ENCODE data around the gene GNA14. TPM values are rescaled to one million over a fixed set of nuclear protein-coding genes. Genes with fewer than 3 reads are reported as not detected.

GNA14 gene
- total RNA-seq, 1 experiment from 2014 or later = not detected

DNA sequence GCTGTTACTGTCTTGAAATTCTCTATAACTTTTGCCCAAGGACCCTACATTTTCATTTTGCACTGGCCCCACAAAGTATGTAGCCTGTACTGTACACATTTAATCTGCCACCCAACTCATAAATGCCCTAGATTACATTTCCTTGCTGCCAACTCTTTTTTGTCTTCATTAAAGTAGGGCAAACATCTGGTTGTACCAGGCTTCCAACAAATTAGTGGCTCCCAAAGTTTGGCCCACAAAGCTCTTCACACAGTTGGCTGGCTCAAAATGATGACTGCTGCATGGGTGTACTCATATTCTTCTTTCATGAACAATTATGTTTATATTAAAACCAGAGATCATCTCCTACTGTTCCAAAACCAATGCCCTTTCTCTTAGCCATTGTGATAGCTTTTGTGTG is 45.3 kb downstream of the GNA14 start:
- no peaks in the 10 kb centered on the region for H3K9me3 Mint-ChIP-seq (ENCODE audit: unreplicated experiment)
- CTCF ChIA-PET = no interaction called here
- H3K27me3 Mint-ChIP-seq (ENCODE audit: insufficient read depth, unreplicated experiment) = no peaks in the 10 kb centered on the region
- intact Hi-C loops (cut with micrococcal nuclease) = no loop called here
- no peak overlapping the region for H3K4me3 Mint-ChIP-seq (ENCODE audit: unreplicated experiment)
- TF ChIP-seq, protein P1, sequence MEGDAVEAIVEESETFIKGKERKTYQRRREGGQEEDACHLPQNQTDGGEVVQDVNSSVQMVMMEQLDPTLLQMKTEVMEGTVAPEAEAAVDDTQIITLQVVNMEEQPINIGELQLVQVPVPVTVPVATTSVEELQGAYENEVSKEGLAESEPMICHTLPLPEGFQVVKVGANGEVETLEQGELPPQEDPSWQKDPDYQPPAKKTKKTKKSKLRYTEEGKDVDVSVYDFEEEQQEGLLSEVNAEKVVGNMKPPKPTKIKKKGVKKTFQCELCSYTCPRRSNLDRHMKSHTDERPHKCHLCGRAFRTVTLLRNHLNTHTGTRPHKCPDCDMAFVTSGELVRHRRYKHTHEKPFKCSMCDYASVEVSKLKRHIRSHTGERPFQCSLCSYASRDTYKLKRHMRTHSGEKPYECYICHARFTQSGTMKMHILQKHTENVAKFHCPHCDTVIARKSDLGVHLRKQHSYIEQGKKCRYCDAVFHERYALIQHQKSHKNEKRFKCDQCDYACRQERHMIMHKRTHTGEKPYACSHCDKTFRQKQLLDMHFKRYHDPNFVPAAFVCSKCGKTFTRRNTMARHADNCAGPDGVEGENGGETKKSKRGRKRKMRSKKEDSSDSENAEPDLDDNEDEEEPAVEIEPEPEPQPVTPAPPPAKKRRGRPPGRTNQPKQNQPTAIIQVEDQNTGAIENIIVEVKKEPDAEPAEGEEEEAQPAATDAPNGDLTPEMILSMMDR (IDR thresholded peaks at IDR 0.05; ENCODE audit: unreplicated experiment) = no peak
- H3K36me3 Mint-ChIP-seq (ENCODE audit: insufficient read depth, unreplicated experiment) = no peaks in the 10 kb centered on the region
- H3K4me1 Mint-ChIP-seq (ENCODE audit: insufficient read depth, unreplicated experiment) = no peaks in the 10 kb centered on the region
- H3K27ac Mint-ChIP-seq (ENCODE audit: low read depth, unreplicated experiment) = no peak overlapping the region
- no peak for DNase-seq (ENCODE audit: unreplicated experiment)
- no TSS peak for BruUV-seq (replicated peaks)
- POLR2A ChIA-PET = no interaction called here

DNA sequence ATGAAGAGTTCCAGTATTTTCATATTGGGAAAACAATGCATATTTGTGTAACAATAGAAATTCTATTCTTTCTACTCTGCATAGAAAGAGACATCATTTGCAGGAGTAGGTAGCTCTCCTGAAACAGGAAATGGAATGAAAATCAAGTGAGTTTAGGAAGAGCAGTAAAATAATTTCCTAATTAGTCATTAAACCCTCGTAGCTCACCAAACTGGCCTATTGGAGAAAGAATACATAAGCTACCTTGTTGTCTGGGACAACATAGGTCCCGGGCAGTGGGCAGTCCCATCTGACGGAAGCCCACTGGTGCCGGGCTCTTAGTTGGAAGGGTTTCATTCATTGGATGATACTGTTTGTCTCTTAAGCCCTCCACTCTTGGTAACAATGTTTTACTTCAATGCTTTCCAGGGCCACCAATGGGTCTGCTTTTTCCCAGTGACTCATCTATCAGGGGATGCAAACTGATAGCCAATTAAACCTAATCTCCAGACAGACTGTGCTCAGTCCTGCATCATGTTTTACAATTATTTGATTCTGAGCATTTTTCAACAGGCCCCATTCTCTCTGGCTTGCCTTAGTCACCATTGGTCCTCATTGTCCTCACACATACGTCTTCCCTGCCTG is 46.5 kb downstream of the GNA14 start:
- POLR2A ChIA-PET = no interaction called here
- H3K4me1 Mint-ChIP-seq (ENCODE audit: insufficient read depth, unreplicated experiment) = no peaks in the 10 kb centered on the region
- H3K4me3 Mint-ChIP-seq (ENCODE audit: unreplicated experiment) = no peak overlapping the region
- no peak overlapping the region for H3K27ac Mint-ChIP-seq (ENCODE audit: low read depth, unreplicated experiment)
- DNase-seq (ENCODE audit: unreplicated experiment) = no peak
- TF ChIP-seq, protein P1 (IDR thresholded peaks at IDR 0.05; ENCODE audit: unreplicated experiment) = no peak
- H3K27me3 Mint-ChIP-seq (ENCODE audit: insufficient read depth, unreplicated experiment) = no peaks in the 10 kb centered on the region
- CTCF ChIA-PET = interaction anchor here (0.6 kb wide), 1 partner anchor 645 kb away, joined by 4 read pairs; no protein-coding TSS in a partner anchor
- H3K36me3 Mint-ChIP-seq (ENCODE audit: insufficient read depth, unreplicated experiment) = no peaks in the 10 kb centered on the region
- no peaks in the 10 kb centered on the region for H3K9me3 Mint-ChIP-seq (ENCODE audit: unreplicated experiment)
- intact Hi-C loops (cut with micrococcal nuclease) = no loop called here
- no TSS peak for BruUV-seq (replicated peaks)

DNA sequence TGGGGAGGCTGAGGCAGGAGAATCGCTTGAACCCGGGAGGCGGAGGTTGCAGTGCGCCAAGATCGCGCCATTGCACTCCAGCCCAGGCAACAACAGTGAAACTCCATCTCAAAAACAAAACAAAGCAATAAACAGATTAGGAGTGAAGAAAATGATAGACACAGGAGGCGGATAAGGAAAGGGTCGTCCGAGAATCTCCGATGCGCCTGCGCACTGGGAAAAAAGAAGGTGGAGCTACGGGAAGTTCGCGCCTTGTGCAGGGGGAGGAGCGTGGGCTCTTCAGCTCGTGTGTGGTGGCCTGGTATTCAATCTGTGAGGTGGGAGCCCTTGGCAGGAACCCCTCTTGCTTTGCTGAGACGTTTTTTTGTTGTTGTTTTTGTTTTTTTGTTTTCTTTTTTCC is 47.3 kb downstream of the GNA14 start:
- CTCF ChIA-PET = no interaction called here

DNA sequence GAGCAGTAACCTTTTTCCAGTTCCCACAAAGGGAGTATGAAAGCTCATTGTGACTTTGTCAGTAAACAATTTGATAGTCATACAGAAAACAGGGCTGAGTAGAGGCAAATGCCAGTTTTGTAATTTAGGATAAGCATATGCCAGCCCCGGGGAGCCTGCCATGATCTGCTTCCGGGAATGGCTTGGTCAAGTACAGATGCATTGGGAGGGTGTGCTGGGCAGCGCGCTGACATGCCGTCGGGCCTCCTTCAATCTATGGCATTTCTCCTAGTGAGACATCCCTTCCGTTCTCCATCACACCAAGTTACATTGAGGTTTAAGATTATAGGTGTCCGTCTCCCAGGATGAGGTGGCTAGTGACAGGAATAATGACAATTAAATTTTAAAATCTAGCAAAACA is 48.6 kb downstream of the GNA14 start:
- BruUV-seq (replicated peaks) = no TSS peak
- H3K4me3 Mint-ChIP-seq (ENCODE audit: unreplicated experiment) = no peak overlapping the region
- CTCF ChIA-PET = interaction anchor here (0.6 to 0.7 kb wide), 2 partner anchors 10 to 39 kb away, joined by 3 read pairs; no protein-coding TSS in a partner anchor

More for the DNA sequence above, 47.3 kb downstream of the GNA14 start:
- no peak for DNase-seq (ENCODE audit: unreplicated experiment)
- H3K4me1 Mint-ChIP-seq (ENCODE audit: insufficient read depth, unreplicated experiment) = no peaks in the 10 kb centered on the region
- BruUV-seq (replicated peaks) = no TSS peak
- H3K9me3 Mint-ChIP-seq (ENCODE audit: unreplicated experiment) = no peaks in the 10 kb centered on the region
- intact Hi-C loops (cut with micrococcal nuclease) = no loop called here
- TF ChIP-seq, protein P1 (IDR thresholded peaks at IDR 0.05; ENCODE audit: unreplicated experiment) = no peak
- no peaks in the 10 kb centered on the region for H3K27me3 Mint-ChIP-seq (ENCODE audit: insufficient read depth, unreplicated experiment)
- H3K36me3 Mint-ChIP-seq (ENCODE audit: insufficient read depth, unreplicated experiment) = no peaks in the 10 kb centered on the region
- no peak overlapping the region for H3K27ac Mint-ChIP-seq (ENCODE audit: low read depth, unreplicated experiment)
- POLR2A ChIA-PET = interaction anchor here (0.6 kb wide), 1 partner anchor 219 kb away, joined by 5 read pairs; no protein-coding TSS in a partner anchor
- no peak overlapping the region for H3K4me3 Mint-ChIP-seq (ENCODE audit: unreplicated experiment)

More for the DNA sequence above, 48.6 kb downstream of the GNA14 start:
- no peaks in the 10 kb centered on the region for H3K36me3 Mint-ChIP-seq (ENCODE audit: insufficient read depth, unreplicated experiment)
- no peaks in the 10 kb centered on the region for H3K4me1 Mint-ChIP-seq (ENCODE audit: insufficient read depth, unreplicated experiment)
- H3K9me3 Mint-ChIP-seq (ENCODE audit: unreplicated experiment) = no peaks in the 10 kb centered on the region
- H3K27ac Mint-ChIP-seq (ENCODE audit: low read depth, unreplicated experiment) = no peak overlapping the region
- no peak for DNase-seq (ENCODE audit: unreplicated experiment)
- TF ChIP-seq, protein P1 (IDR thresholded peaks at IDR 0.05; ENCODE audit: unreplicated experiment) = no peak
- POLR2A ChIA-PET = interaction anchor here (0.6 kb wide), 1 partner anchor 1100 kb away, joined by 3 read pairs; no protein-coding TSS in a partner anchor
- no peaks in the 10 kb centered on the region for H3K27me3 Mint-ChIP-seq (ENCODE audit: insufficient read depth, unreplicated experiment)
- intact Hi-C loops (cut with micrococcal nuclease) = no loop called here

Measured in MCF 10A (cell line).